ENCODE results near the gene XYLT1. TPM values are rescaled to one million over a fixed set of nuclear protein-coding genes. Genes with fewer than 3 reads are reported as not detected.

The XYLT1 gene
- polyA plus RNA-seq, 2 donors = 3.0 TPM

GRCh38 chr16:17147942-17148341 lies 322.8 kb downstream of the XYLT1 start:
- H3K36me3 ChIP-seq (ENCODE audit: control insufficient read depth in 2 of 2, insufficient read depth in 2 of 2, low read length in 1 of 2) = no peaks in the 10 kb centered on the region
- H3K4me1 ChIP-seq (ENCODE audit: control insufficient read depth in 2 of 2, insufficient read depth in 2 of 2, low read length in 1 of 2) = no peaks in the 10 kb centered on the region
- WGBS, 2 donors = 75 to 77% methylated on average over 3 of the region's 3 CpGs
- H3K27me3 ChIP-seq (ENCODE audit: control insufficient read depth in 1 of 2, insufficient read depth in 2 of 2, low read length in 2 of 2) = no peaks in the 10 kb centered on the region
- H3K27ac ChIP-seq (ENCODE audit: low read depth in 2 of 2, low read length in 1 of 2) = no peak overlapping the region
- H3K9me3 ChIP-seq (ENCODE audit: control insufficient read depth in 2 of 2, insufficient read depth in 1 of 2, low read depth in 1 of 2, low read length in 1 of 2) = no peaks in the 10 kb centered on the region
- no peak overlapping the region for H3K4me3 ChIP-seq (ENCODE audit: low read depth in 1 of 2, low read length in 2 of 2)

DNA sequence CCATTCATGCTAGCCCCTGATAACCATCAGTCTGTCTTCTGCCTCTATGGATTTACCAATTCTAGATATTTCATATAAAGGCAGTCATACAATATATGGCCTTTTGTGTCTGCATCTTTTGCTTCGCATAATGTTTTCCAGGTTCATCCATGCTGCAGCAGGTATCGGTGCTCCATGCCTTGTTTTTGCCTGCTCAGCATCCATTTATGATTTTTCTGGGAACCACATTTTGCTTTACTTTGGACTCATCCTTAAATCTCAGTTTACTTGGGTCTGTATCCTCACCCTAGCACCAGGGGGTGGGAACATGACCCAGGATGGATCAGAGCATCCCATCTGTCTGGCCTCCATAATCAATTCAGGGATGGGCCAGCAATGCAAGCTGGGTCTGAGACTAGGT lies 325.7 kb downstream of the XYLT1 start:
- 98 to 100% methylated on average over 2 of the region's 2 CpGs for WGBS, 2 donors
- Histone ChIP-seq H3K4me3 (ENCODE audit: low read depth in 1 of 2, low read length in 2 of 2) (no peak overlapping the region), H3K27me3 (ENCODE audit: control insufficient read depth in 1 of 2, insufficient read depth in 2 of 2, low read length in 2 of 2) (no peaks in the 10 kb centered on the region), H3K9me3 (ENCODE audit: control insufficient read depth in 2 of 2, insufficient read depth in 1 of 2, low read depth in 1 of 2, low read length in 1 of 2) (no peaks in the 10 kb centered on the region), H3K27ac (ENCODE audit: low read depth in 2 of 2, low read length in 1 of 2) (no peak overlapping the region), H3K4me1 (ENCODE audit: control insufficient read depth in 2 of 2, insufficient read depth in 2 of 2, low read length in 1 of 2) (no peaks in the 10 kb centered on the region), H3K36me3 (ENCODE audit: control insufficient read depth in 2 of 2, insufficient read depth in 2 of 2, low read length in 1 of 2) (peaks cover 0 to 4% of the 10 kb centered on the region in 2 donors)

GRCh38 chr16:17144431-17144830 lies 326.3 kb downstream of the XYLT1 start:
- H3K36me3 ChIP-seq (ENCODE audit: control insufficient read depth in 2 of 2, insufficient read depth in 2 of 2, low read length in 1 of 2) = peaks cover 0 to 6% of the 10 kb centered on the region in 2 donors

DNA sequence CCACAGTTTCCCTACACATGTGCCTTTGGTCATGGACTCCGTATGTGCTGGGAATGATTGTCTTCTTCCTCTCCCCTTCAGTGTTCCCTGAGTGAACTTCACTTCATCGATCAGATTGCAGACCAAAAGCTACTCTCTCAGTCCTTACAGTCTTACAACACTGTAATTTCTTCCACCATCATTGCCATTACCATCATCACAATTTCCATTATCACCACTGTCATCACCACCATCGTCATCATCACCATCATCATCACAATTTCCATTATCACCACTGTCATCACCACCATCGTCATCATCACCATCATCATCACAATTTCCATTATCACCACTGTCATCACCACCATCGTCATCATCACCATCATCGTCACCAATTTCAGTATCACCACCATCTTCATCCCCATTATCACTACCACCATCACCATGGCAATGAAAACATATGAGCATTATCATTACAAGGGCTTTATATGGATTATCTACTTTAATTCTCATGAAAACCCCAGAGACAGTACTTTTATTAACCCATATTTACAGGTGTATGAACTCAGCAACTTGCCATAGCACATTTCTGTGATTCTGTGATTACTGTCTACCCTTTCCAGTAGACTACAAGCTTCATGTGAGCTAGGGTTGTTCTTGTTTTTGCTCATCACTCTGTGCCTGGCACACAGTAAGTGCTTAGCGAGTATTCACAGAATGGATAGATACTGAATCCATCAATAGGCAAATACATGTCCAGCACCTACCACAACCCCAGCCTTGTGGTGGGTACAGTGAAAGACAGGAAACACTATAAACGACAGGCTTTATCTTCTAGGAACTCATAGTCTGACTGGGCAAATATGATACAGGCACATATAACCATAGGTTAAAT lies 327.0 kb downstream of the XYLT1 start:
- H3K4me3 ChIP-seq (ENCODE audit: low read depth in 1 of 2, low read length in 2 of 2) = no peak overlapping the region
- H3K27me3 ChIP-seq (ENCODE audit: control insufficient read depth in 1 of 2, insufficient read depth in 2 of 2, low read length in 2 of 2) = no peaks in the 10 kb centered on the region
- no peaks in the 10 kb centered on the region for H3K9me3 ChIP-seq (ENCODE audit: control insufficient read depth in 2 of 2, insufficient read depth in 1 of 2, low read depth in 1 of 2, low read length in 1 of 2)
- no peak overlapping the region for H3K27ac ChIP-seq (ENCODE audit: low read depth in 2 of 2, low read length in 1 of 2)
- no peaks in the 10 kb centered on the region for H3K4me1 ChIP-seq (ENCODE audit: control insufficient read depth in 2 of 2, insufficient read depth in 2 of 2, low read length in 1 of 2)
- H3K36me3 ChIP-seq (ENCODE audit: control insufficient read depth in 2 of 2, insufficient read depth in 2 of 2, low read length in 1 of 2) = peaks cover 0 to 7% of the 10 kb centered on the region in 2 donors
- WGBS, 2 donors = 91% methylated on average over 8 of the region's 8 CpGs

More at GRCh38 chr16:17144431-17144830, 326.3 kb downstream of the XYLT1 start:
- WGBS, 2 donors = 90 to 94% methylated on average over 4 of the region's 4 CpGs
- Histone ChIP-seq H3K4me1 (ENCODE audit: control insufficient read depth in 2 of 2, insufficient read depth in 2 of 2, low read length in 1 of 2) (no peaks in the 10 kb centered on the region), H3K4me3 (ENCODE audit: low read depth in 1 of 2, low read length in 2 of 2) (no peak overlapping the region), H3K27ac (ENCODE audit: low read depth in 2 of 2, low read length in 1 of 2) (no peak overlapping the region), H3K27me3 (ENCODE audit: control insufficient read depth in 1 of 2, insufficient read depth in 2 of 2, low read length in 2 of 2) (no peaks in the 10 kb centered on the region), H3K9me3 (ENCODE audit: control insufficient read depth in 2 of 2, insufficient read depth in 1 of 2, low read depth in 1 of 2, low read length in 1 of 2) (no peaks in the 10 kb centered on the region)

GRCh38 chr16:17138801-17139200 lies 332.0 kb downstream of the XYLT1 start:
- no peaks in the 10 kb centered on the region for H3K9me3 ChIP-seq (ENCODE audit: control insufficient read depth in 2 of 2, insufficient read depth in 1 of 2, low read depth in 1 of 2, low read length in 1 of 2)
- H3K27ac ChIP-seq (ENCODE audit: low read depth in 2 of 2, low read length in 1 of 2) = no peak overlapping the region
- no peaks in the 10 kb centered on the region for H3K27me3 ChIP-seq (ENCODE audit: control insufficient read depth in 1 of 2, insufficient read depth in 2 of 2, low read length in 2 of 2)
- no peak overlapping the region for H3K4me3 ChIP-seq (ENCODE audit: low read depth in 1 of 2, low read length in 2 of 2)
- H3K4me1 ChIP-seq (ENCODE audit: control insufficient read depth in 2 of 2, insufficient read depth in 2 of 2, low read length in 1 of 2) = no peaks in the 10 kb centered on the region
- WGBS, 2 donors = 71 to 74% methylated on average over 4 of the region's 4 CpGs
- H3K36me3 ChIP-seq (ENCODE audit: control insufficient read depth in 2 of 2, insufficient read depth in 2 of 2, low read length in 1 of 2) = peaks cover 7 to 19% of the 10 kb centered on the region in 2 donors

- no peak overlapping the region for H3K27ac ChIP-seq (ENCODE audit: low read depth in 2 of 2, low read length in 1 of 2)
- H3K36me3 ChIP-seq (ENCODE audit: control insufficient read depth in 2 of 2, insufficient read depth in 2 of 2, low read length in 1 of 2) = peaks cover 7 to 14% of the 10 kb centered on the region in 2 donors
- no peak overlapping the region for H3K4me3 ChIP-seq (ENCODE audit: low read depth in 1 of 2, low read length in 2 of 2)
- 83 to 94% methylated on average over 4 of the region's 4 CpGs for WGBS, 2 donors
- no peaks in the 10 kb centered on the region for H3K4me1 ChIP-seq (ENCODE audit: control insufficient read depth in 2 of 2, insufficient read depth in 2 of 2, low read length in 1 of 2)
- no peaks in the 10 kb centered on the region for H3K27me3 ChIP-seq (ENCODE audit: control insufficient read depth in 1 of 2, insufficient read depth in 2 of 2, low read length in 2 of 2)
- H3K9me3 ChIP-seq (ENCODE audit: control insufficient read depth in 2 of 2, insufficient read depth in 1 of 2, low read depth in 1 of 2, low read length in 1 of 2) = no peaks in the 10 kb centered on the region
Observed at GRCh38 chr16:17135439-17135838, 335.3 kb downstream of the XYLT1 start.

DNA sequence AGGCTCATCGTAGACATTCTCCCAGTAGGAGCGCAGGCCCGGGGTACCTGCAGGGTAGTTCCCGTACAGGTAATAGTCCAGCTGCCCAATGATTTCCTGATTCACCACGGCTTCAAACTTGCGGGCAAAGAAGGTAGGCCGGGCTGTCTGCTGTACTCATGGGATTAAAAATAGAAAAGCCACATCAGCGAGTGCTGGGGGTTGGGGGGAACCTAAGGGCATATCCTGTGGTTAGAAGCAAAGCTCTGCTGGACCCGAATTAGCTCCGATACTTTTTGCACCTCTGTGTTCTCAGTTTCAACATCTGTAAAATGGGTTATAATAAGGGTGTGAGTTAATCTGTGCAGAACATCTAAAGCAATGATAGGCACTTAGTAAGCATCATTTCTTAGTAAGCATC lies 336.2 kb downstream of the XYLT1 start:
- H3K27me3 ChIP-seq (ENCODE audit: control insufficient read depth in 1 of 2, insufficient read depth in 2 of 2, low read length in 2 of 2) = no peaks in the 10 kb centered on the region
- no peaks in the 10 kb centered on the region for H3K9me3 ChIP-seq (ENCODE audit: control insufficient read depth in 2 of 2, insufficient read depth in 1 of 2, low read depth in 1 of 2, low read length in 1 of 2)
- no peak overlapping the region for H3K27ac ChIP-seq (ENCODE audit: low read depth in 2 of 2, low read length in 1 of 2)
- H3K4me3 ChIP-seq (ENCODE audit: low read depth in 1 of 2, low read length in 2 of 2) = no peak overlapping the region
- H3K4me1 ChIP-seq (ENCODE audit: control insufficient read depth in 2 of 2, insufficient read depth in 2 of 2, low read length in 1 of 2) = no peaks in the 10 kb centered on the region
- peaks cover 11 to 12% of the 10 kb centered on the region in 2 donors for H3K36me3 ChIP-seq (ENCODE audit: control insufficient read depth in 2 of 2, insufficient read depth in 2 of 2, low read length in 1 of 2)
- 85 to 88% methylated on average over 10 of the region's 10 CpGs for WGBS, 2 donors

DNA sequence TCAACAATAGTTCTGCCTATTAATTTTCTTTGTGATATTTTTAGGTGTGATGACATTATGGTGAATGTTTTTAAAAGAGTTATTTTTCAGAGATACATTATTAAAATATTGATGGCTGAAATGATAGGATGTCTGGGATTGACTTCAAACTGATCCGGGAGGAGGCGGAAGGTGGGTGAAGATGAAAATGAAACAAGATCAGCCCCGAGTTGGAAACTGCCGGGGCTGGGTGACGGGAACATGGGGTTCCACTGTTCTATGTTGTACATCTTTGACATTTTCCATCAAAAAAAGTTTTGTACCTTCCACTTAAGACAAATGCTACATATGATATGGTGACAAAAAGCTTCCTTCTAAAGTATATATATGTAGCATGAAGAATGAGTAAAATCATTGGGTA lies 336.9 kb downstream of the XYLT1 start:
- Histone ChIP-seq H3K4me3 (ENCODE audit: low read depth in 1 of 2, low read length in 2 of 2) (no peak overlapping the region), H3K9me3 (ENCODE audit: control insufficient read depth in 2 of 2, insufficient read depth in 1 of 2, low read depth in 1 of 2, low read length in 1 of 2) (no peaks in the 10 kb centered on the region), H3K4me1 (ENCODE audit: control insufficient read depth in 2 of 2, insufficient read depth in 2 of 2, low read length in 1 of 2) (no peaks in the 10 kb centered on the region), H3K36me3 (ENCODE audit: control insufficient read depth in 2 of 2, insufficient read depth in 2 of 2, low read length in 1 of 2) (peaks cover 11 to 12% of the 10 kb centered on the region in 2 donors), H3K27me3 (ENCODE audit: control insufficient read depth in 1 of 2, insufficient read depth in 2 of 2, low read length in 2 of 2) (no peaks in the 10 kb centered on the region), H3K27ac (ENCODE audit: low read depth in 2 of 2, low read length in 1 of 2) (no peak overlapping the region)
- WGBS, 2 donors = 95 to 96% methylated on average over 5 of the region's 5 CpGs

DNA sequence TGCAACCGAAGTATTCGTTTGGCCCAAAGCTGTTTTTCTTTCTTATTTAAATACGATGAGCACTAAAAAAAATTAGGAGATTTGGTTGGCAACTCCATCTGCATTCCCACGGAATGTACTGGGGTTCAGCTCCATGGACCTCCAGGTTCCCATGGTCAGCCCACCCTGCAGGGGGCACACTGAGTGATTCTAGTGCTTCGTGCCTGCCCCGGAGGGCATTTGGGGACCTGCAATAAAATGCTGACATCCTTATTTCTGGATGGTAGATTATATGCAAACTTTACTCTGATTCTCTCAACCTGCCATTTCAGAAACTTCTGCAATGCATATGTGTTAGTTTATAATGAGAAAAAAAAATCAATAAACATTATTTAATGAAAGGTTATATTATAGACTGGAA lies 339.4 kb downstream of the XYLT1 start:
- no peaks in the 10 kb centered on the region for H3K4me1 ChIP-seq (ENCODE audit: control insufficient read depth in 2 of 2, insufficient read depth in 2 of 2, low read length in 1 of 2)
- no peak overlapping the region for H3K27ac ChIP-seq (ENCODE audit: low read depth in 2 of 2, low read length in 1 of 2)
- 90 to 93% methylated on average over 6 of the region's 6 CpGs for WGBS, 2 donors
- peaks cover 7 to 8% of the 10 kb centered on the region in 2 donors for H3K36me3 ChIP-seq (ENCODE audit: control insufficient read depth in 2 of 2, insufficient read depth in 2 of 2, low read length in 1 of 2)
- H3K9me3 ChIP-seq (ENCODE audit: control insufficient read depth in 2 of 2, insufficient read depth in 1 of 2, low read depth in 1 of 2, low read length in 1 of 2) = no peaks in the 10 kb centered on the region
- no peak overlapping the region for H3K4me3 ChIP-seq (ENCODE audit: low read depth in 1 of 2, low read length in 2 of 2)
- H3K27me3 ChIP-seq (ENCODE audit: control insufficient read depth in 1 of 2, insufficient read depth in 2 of 2, low read length in 2 of 2) = no peaks in the 10 kb centered on the region

DNA sequence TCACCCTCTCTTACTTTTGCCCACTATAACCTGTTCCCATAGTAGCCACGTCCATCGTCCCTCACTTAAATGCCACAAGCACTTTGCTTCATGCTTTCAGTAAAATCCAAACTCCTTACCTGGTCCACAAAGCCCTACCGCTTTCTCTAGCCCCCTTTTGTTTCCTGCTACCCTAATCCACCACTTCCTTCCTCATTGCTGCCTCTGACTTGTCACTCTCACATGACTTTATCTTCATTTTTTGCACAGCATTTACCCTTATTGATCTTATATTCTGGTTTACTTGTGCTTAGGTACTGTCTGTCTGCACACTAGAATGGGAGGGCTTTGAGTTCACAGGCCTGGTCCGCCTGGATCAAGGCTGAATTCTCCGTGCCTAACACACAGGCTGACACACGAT lies 340.0 kb downstream of the XYLT1 start:
- Histone ChIP-seq H3K27me3 (ENCODE audit: control insufficient read depth in 1 of 2, insufficient read depth in 2 of 2, low read length in 2 of 2) (no peaks in the 10 kb centered on the region), H3K36me3 (ENCODE audit: control insufficient read depth in 2 of 2, insufficient read depth in 2 of 2, low read length in 1 of 2) (peaks cover 7 to 8% of the 10 kb centered on the region in 2 donors)
- WGBS, 2 donors = 88% methylated on average over 6 of the region's 6 CpGs

More for the DNA sequence above, 340.0 kb downstream of the XYLT1 start:
- Histone ChIP-seq H3K4me3 (ENCODE audit: low read depth in 1 of 2, low read length in 2 of 2) (no peak overlapping the region), H3K27ac (ENCODE audit: low read depth in 2 of 2, low read length in 1 of 2) (no peak overlapping the region), H3K9me3 (ENCODE audit: control insufficient read depth in 2 of 2, insufficient read depth in 1 of 2, low read depth in 1 of 2, low read length in 1 of 2) (no peaks in the 10 kb centered on the region), H3K4me1 (ENCODE audit: control insufficient read depth in 2 of 2, insufficient read depth in 2 of 2, low read length in 1 of 2) (no peaks in the 10 kb centered on the region)

Data from esophagus (tissue), 2 donors.